Anterior cingulate cortex (tissue), 58 donors: ENCODE results near the gene OTOS.

ENCODE experiments used
- DNase-seq, 58 donors: peaks; one replicate each; lab custom pipeline; 2025; lab: John Stamatoyannopoulos, UW

OTOS gene

DNA sequence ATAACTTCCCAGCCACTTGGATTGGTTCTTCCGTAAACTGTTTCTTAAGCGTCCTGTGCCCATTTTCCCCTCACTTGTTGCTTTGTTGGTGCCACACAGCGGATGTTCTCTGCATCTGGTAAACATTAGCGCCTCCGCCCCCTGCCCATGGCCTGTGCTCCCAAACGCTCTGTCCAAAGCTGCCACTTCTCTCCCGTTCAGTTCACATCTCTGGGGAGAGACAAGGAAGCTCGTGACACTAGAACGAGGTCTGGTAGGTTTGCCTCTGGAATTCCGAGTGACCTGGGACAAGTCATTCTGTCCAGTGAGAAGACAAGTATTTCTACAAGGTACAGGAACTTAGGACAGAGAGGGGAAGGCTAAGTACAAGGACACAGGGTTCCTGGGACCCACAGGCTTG is 13.7 kb downstream of the OTOS start:
- DNase-seq = no peak

DNA sequence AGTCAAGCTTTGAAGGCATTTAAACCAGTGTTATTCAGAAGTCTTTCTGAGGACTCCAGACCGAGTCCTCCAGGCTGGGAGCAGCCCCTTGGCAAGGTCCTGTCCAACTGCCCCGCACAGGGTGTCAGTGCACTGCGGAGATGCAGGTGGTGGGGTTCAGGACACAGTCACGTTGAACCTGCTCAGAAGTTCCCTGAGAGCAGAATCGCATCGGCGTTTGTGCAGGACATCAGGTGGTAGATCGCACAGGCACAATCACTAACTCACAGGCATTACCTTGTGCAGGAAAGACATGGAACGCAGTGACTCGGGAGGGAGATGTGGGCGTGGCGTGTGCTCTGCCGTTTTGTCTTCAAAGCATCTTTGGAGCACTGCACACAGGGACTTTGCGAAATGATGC is 14.7 kb downstream of the OTOS start:
- no peak for DNase-seq

DNA sequence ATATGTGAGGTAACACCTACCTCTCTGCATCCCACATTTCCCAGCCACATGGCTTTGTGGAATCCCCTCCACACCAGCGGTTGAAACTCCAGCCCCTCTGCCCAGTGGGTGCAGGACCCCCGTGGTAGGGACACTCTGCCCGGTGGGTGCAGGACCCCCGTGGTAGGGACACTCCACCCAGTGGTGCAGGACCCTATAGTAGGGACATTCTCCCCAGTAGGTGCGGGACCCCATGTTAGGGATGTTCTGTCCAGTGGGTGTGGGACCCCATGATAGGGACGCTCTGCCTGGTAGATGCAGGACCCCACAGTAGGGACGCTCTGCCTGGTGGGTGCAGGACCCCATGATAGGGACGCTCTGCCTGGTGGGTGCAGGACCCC is 15.8 kb downstream of the OTOS start:
- no peak for DNase-seq

DNA sequence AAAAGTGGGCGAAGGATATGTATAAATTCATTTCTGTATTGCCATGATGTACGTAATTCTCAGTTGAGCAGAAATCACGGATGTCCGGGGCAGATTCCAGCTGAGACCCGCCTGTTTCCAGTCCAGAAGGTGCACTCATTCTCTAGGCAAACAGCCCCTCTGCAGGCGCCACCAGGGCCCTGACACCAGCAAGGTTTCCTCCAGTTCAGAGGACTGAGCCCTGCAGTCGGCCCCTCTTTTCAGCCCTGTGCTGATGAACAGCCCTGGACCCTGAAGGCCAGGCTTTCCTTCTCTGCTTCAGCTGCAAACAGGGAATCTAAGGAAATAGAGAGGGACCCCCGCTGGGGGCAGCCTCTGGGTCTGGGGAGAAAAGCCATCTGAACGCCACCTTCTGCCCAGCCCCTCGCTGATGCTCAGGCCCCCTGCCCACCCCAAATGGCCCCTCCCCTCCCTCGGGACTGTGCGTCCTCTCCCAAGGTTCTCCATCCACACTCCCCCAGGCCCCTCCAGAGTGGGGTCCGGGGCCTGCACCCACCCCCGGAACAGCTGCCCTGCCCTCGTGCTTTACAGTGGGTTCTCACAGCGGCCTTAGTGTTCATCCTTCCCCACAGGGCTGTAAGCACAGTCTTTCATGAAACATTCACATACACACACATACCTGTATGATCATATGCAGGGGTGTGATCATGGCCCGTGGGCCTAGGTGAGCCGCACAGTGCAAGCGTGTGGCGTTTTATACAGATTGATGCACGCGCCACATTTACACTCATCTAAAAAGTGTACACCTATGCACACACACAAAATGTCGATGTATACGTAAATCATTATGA is 16.4 kb downstream of the OTOS start:
- DNase-seq = no peak

DNA sequence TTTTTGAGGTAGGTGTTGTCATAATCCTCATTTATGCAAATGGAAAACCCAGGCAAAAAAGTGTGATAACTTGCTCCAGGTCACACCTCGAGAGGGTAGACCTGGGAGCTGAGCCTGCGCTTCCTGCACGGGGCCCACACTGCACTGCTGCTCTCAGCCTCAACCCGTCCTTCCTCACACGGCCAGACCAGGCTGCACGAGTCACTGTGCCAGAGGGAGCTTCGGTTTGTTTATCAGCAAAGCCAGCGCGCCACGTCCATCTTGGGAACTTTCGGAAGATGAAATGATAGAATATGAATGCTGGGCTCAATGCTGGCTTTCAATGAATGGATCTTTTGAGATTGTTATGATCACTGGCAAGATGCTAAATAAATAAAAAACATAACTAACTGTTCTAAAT is 18.8 kb downstream of the OTOS start:
- DNase-seq = no peak

DNA sequence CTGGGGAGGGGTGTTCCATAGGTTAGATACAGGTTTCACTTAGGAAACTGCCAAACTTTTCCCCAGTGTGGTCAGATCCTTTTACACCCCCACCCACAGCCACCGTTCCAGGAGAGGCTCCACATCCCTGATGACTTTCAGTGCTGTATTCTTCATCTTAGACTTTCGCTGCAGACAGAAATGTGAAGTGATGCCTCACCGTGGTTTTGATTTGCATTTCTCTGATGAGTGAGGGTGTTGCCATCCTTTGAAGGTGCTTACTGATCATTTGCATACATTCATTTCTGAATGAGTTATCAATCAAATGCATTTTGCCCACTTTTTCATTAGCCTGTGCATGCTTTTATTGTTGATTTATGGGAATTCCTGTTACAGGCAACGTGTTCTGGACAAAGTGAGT is 19.3 kb downstream of the OTOS start:
- DNase-seq = no peak

DNA sequence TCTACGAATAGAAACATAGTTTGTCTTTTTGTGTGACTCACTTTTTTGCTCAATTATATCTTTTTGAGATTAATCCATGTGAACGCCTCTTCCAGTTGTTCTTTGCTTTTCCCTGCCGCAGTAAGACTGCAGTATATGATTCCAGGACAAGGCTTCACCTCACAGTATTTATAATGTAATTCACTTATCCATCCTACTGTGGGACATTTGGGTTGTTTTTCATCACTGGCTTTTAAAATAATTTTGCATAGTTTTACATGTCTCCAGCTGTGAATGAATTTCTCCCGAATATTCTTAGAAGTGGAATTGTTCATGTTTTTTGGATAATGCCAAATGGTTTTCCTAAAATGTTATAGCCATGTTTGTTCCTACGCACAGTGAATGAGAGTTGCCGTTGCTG is 26.2 kb downstream of the OTOS start:
- DNase-seq = no peak

DNA sequence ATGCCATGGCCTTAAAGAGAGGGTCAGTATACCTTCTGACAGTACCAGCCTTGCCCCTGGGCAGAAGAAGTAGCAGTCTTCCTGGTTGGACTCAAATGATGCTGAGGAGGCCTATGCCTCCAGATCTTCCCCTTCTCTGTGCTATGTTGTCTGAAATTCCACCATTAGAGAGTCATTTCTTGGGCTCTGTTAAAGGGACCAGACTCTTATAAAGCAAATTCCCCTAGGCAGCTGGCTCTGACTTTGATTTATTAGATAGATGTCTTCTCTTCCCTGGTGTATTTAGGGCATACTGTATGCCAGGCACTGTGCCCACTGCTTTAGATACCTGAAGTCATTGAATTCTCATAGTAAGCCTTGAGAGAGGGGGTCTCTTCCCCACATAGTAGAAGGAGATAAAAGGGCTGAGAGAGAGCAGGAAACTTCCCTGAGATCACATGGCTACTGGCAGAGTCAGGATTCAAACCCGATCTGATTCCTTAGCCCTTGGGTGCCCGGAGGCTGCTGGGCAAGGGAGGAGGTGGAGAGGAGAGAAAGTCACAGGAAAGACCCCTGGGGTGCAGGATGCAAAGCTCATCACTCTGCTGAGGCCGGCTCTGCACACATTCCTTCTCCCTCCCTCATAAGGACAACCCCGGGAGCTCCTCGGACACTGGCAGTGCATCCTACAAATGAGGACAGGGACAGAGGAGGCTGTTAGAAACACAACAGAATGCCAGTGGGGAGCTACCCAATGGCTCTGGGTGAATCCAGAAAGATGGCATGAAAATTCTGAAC is 27.4 kb downstream of the OTOS start:
- DNase-seq = no peak

DNA sequence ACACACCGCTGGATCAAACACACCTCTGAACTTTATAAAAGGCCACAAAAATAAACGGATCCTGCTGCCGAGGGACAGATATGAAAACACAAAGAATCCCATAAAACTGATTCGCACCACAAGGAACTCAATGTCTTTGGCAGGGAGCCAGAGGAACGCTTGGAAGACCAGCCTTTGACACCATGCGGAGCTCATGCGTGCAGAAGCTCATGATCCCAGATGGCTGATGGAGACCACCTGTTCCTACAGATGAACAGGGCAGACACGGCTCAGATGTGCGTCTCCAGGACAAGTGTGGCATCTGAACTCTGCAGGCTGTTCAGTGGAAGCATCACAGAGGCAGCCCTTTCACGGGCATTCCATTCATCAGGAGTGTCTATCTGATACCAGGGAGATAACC is 29.2 kb downstream of the OTOS start:
- DNase-seq = no peak

DNA sequence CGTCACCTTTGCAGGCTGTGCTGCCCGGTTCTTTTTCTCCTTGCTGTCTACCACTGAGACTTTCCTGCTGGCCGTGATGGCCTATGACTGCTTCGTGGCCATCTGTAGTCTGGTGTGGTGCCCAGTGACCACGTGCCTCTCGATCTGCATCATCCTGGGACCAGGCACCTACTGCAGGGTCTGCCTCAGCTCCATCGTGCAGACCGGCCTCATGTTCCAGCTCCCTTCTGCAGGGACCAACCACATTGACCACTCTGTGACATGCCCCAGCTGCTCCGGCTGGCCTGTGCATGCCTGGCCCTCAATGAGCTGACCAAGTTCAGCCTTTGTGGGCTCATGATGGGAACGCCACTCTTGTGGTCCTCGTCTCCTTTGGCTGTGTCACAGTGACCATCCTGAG is 31.1 kb downstream of the OTOS start:
- DNase-seq = no peak

DNA sequence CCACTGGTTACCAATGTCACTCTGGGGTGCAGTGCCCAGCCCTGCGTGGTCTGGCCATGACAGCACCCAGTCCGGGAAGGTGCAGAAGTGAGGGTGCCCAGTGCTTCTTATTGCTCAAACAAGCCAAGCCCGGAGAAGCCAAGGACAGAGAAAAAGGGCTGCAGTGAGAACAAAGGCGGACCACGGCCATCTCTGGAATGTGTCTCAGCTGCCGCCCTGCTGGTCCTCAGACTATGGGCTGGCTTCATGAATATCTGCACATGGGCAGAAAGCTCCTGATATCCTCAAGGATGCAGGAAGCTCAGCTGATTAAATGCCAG is 33.0 kb downstream of the OTOS start:
- no peak for DNase-seq

DNA sequence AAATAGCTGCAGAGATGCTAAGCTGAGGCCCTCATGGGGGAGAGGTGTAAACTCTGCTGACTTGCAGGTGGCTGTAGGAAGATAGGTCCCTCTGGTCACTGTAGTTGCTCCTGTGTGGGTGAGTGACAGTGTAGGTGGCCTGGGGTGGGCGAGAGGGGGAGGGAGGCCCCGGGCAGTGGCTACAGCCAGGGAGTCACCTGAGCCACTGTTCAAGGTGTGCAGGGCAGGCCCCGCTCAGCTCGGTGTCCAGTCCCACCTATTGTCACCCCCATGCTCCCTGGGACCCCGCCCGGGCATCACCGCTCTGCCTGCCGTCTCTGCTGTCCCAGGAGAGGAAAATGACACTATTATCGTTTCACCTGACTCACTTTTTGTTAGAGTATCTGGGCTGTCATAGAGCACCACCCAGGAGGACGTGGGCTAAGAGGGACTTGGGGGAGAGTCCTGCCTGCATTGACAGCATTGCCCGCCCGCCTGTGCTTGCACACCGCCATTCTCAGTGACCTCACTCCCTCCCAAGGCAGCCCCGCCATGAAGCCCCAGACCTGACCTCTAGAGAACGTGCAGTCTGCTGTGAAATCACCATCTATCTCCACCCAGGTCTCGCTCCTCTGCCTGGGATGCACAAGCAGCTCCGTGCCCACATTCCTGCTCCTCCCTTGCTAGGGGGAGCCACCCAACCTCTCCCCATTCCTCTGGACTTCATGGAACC is 33.5 kb downstream of the OTOS start:
- no peak for DNase-seq

DNA sequence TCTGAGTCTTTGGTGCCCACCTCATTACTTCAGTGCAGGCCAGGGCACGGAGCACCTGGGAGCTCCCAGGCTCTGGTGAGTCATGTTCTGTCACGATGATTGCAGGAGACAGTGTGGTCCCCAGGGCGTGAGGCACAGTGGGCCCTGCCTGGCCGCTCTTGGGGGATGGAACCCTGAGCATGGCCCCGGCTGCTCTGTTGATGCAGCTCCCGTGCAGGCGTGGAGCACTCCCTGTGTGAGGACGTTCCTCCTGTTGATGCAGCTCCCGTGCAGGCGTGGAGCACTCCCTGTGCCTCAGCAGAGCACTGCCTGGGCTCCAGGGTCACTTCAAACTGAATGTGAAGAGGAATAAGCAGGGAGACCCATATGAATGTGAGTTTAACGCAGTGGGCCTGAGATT is 34.5 kb downstream of the OTOS start:
- DNase-seq = no peak

DNA sequence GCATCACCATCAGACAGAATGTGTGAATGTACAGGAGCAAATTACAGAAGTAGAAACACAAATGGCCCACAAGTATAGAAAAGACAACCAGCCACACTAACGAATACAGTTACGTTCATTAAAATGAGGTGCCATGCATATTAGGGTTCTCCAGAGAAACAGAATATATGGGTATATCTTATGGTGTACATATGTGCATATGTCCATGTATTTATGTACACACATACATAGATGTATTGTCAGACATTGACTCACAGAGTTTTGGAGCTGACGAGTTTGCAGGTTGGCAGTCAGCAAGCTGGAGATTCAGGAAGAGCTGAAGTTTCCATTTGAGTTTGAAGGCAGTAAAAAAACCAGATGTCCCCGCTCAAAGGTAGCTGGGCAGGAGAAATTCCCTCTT is 37.3 kb downstream of the OTOS start:
- no peak for DNase-seq

DNA sequence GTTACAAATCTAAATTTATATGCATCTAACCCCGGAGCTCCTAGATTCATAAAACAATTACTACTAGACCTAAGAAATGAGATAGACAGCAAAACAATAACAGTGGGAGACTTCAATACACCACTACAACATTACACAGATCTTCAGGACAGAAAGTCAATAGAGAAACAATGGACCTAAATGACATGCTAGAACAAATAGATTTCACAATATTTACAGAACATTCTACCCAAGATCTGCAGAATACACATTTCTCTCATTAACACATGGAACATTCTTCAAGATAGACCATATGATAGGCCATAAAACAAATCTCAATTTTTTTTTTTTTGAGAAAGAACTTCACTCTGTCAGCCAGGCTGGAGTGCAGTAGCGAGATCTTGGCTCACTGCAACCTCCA is 42.1 kb downstream of the OTOS start:
- DNase-seq = no peak

DNA sequence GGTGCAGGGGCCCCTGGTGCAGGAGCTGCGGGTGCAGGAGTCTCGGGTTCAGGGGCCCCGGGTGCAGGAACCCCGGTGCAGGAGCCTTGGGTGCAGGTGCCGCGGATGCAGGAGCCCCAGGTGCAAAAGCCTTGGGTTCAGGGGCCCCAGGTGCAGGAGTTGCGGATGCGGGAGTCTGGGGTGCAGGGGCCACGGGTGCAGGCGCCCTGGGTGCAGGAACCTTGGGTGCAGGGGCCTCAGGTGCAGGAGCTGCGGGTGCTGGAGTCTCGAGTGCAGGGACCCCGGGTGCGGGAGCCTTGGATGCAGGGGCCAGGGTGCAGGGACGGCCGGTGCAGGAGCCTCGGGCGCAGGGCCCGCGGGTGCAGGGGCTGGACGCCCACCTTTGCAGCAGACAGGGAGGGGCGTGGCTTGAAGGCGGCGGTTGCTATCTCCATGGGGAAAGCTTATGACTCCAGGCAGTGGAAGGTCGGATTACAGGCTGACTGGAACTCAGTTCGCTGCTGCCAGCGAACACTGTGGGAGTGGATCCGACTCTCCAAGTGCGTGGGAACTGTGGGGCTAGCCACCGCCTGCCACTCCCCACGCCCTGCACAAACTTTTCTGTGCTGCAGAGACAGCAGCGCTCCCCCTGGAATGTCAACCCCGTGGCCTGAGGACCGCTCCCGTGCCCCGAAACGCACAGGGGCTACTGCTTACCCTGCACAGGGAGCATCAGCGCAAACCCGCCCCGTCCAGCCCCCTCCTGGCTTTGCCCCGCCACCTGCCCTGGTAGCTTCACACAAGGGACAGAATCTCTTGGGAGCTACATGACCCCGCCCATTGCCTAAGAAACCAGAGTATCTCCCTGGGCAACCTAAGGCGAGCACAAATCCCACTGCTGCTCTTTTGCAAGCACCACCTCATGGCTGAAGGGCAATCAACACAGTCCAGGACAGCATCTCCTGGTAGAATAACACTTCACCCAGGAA is 44.6 kb downstream of the OTOS start:
- DNase-seq = no peak

DNA sequence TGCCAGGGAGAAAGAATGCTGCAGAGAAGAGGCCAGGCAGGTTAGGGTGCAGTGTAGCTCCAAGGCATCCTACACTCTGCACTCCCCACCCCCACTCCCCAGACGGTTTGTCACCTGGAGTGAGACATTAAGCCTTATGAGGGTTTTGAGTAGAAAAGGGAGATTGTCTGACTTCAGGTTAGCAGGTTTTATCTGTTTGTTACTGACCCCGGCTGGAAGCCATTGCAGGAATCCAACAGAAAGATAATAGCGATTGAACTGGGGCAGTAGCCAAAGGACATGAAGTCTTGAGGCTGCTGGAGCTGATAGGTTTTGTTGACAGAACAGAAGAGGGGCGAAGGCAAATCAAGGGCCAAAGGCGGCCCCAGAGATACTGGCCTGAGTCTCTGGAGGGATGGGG is 51.2 kb downstream of the OTOS start:
- no peak for DNase-seq
